ENCODE results near the gene EMID1.

The EMID1 gene

GRCh38 chr22:29260601-29261315 lies 55.1 kb downstream of the EMID1 start:
- no peak for DNase-seq

GRCh38 chr22:29263791-29264276 lies 58.1 kb downstream of the EMID1 start:
- DNase-seq: no peak

DNA sequence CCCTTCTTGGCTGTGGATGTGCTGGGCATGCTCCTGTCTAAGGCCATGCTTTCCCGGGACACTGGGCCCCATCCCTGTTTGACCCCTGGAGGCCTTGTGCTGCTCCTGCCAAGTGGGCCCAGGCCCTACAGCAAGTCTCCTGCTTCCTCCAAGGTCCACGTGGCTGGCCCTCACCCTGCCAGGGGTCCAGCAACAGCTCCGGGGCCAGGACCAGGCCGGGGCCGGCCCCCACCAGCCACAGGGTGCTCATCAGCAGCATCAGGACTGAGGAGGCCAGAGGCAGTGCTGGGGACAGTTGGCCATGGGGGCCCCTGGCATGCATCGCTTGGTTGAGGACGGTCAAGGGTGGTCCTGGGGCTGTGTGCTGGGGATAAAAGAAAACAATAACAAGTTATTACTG lies 59.6 kb downstream of the EMID1 start:
- no peak for DNase-seq

DNA sequence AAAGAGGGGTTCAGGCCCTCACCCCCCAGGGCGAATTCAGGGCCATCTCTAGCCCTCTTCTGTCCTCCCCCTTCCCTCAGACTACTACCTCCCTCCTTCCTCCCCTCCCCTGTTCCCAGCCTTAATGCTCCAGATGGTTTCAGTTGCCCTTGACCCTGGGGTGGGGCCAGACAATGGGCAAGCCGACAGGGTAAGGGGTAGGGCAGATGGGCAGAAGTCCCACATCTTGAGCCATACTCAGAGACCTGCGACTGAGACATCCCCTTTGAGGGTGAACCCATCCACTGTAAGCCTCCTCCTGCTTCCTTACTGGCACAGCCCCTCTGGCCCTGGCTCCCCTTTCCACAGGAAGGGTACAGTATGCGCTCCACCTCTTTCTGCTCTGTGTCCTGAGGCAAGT lies 60.2 kb downstream of the EMID1 start:
- DNase-seq: no peak

DNA sequence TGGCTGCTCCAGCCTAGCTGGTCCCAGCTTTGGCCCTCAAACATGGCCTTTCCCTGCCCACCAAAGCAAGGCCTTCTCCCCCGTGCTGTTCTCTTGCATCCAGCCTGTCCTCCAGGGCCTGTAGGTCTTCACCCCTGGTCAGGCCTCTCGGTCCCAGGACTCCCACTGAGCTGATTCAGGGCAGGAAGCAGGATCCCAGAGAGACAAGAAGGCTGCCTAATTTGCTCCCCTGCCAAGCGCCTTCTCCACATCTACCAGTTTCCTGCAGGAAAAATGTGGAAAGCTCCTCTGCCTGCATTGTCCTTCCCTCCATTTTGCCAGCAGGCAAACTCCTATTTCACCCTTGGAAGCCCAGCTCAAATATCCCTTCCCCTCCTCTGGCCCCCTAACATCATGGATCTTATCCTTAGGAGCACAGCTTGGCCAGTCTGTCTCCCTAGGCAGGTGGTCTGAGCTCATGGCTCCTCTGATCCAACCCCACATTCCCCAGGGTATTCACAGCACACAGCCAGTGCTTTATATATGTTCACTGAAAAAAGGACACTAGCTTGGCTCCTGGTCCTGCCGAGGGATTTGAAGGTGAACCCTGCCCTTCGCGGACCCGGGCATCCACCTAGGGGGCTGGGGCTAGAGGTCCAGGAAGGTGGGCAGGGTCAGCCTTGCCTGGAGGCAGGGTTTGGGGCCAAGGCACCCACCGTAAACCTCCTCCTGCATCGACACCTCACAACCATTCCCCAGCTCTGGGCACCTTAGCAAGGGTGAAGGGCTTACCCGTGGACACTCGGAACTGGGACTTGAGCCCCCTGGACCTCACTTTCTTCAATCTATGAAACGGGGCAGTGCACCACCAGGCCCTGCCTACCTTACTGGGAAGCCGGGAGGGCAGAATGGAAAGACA lies 61.1 kb downstream of the EMID1 start:
- peak; percentile 33 for DNase-seq

DNA sequence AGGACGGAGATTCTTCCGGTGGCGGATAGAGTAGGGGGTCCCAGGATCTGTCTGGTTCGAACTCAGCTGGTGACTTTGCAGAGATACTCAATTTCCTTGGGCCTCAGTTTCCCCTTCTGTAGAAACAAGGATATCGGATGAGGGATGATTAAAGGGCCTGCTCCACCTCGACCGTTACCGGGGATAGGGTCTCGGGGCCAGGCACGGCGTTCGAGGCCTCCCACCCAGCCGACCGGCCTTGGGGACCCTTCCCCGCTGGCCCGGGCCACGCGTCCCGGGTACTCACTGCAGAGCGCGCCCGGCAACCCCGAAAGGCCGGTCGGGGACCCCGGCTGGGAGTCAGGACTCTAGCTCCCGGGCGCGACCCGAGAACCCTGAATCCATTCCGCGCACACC lies 61.8 kb downstream of the EMID1 start:
- no peak for DNase-seq

DNA sequence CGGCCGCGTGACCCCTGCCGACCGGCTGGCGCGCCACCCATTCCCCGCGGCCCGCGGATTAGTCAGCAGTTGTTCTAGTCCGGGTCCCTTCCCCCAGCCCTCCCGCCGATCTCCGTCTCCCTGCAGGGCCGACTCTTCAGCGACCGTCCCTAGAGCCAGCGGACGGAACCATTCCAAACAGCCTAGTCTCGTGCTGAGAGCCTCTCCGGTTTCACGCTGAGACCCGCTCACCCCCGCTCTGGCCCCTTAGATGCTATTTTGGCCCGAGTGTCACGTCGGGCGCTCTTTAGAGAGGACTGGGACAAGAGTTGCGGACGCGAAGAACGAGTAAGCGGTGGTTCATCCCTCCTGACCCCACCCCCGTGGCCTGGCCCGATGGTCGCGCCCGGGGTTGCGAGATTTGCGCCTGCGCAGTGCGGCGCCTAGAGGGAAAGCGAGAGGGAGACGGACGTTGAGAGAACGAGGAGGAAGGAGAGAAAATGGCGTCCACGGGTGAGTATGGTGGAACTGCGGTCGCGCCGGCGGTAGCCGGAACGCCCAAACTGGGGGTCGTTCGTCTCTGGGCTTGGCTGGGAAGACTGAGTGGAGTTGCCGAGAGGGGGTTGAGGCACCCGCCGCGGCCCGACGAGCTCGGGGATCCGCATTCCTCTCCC lies 62.3 kb downstream of the EMID1 start, which contains the start of the genes EWSR1 and RHBDD3:
TSS of gene EWSR1 (plus strand) at position 411 of the 653 bp plus-strand sequence. CDS start at position 480, 69 bp downstream.
TSS of gene RHBDD3 (minus strand) at position 124 of the 653 bp plus-strand sequence. CDS start 2,355 bp downstream, outside the sequence.
- DNase-seq: peak; percentile 98

GRCh38 chr22:29268511-29269229 lies 63.0 kb downstream of the EMID1 start:
- peak; percentile 67 for DNase-seq

DNA sequence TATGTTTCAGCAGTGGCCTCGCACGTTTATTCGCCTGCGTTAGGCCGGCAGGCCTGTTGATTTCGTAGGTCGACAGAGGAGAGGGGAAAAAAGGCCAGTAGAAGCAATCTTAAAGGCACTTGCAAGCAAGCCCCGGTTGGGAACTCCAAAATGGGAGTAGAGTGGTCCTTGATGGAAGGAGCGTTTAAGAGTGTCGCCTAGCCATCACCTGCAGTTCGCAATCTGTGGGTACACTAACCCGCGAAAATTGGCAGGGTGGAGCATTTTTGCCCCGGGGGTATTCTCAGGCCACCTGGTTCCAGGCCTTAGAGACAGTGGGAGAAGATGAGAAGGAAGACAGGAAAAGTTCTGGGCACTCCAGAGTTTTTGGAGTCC lies 63.5 kb downstream of the EMID1 start:
- DNase-seq: no peak

GRCh38 chr22:29269731-29270474 lies 64.2 kb downstream of the EMID1 start:
- peak; percentile 49 for DNase-seq

GRCh38 chr22:29270475-29271271 lies 65.0 kb downstream of the EMID1 start:
- peak; percentile 94 for DNase-seq

DNA sequence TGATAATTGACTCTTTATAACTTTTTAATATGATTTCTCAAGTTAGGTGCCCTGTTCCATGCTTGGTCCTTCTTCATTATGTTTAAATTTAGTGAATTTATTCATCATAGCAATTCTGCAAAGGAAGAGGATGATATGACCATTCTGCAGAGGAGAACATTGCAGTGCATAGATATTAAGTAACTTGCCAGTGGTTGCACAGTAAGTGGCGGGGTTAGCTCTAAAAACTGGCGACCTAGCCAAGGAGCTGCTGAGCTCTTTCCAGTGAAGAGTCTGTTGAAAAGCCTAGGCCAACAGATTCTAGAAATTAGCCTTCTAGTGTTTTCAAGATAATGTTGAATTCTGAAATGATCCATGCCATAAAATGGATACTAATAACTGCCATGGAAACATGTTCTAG lies 66.9 kb downstream of the EMID1 start:
- no peak for DNase-seq

GRCh38 chr22:29275167-29275566 lies 69.5 kb downstream of the EMID1 start:
- no peak for DNase-seq

GRCh38 chr22:29275819-29276565 lies 70.3 kb downstream of the EMID1 start:
- DNase-seq: no peak

DNA sequence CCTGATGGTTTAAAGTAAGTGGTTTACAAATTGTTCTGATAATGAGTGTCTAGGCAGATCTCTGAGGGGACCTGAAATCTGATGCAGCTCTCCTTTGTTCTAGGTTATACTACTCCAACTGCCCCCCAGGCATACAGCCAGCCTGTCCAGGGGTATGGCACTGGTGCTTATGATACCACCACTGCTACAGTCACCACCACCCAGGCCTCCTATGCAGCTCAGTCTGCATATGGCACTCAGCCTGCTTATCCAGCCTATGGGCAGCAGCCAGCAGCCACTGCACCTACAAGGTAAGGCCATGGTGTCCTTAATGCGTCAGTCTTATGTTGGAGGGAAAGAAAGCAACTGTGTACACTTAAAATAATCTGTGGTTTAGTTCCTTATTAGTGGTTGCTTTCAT lies 72.2 kb downstream of the EMID1 start:
- DNase-seq: no peak

DNA sequence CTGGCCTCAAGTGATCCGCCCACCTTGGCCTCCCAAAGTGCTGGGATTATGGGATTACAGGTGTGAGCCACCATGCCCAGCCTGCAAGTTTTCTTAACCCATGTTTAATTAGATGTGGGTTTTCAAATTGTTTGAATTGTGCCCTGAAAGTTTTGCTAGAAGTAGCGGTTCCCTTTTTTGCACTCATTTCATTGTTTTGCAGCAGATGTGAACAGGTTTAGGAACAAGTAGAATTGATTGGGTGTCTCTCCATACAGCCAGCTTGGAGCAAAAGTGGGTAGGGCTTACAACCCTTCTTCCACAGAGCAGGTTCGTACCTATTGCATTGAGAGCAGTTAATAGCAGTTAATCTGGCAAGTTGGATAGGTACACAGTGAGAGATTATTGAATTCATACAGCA lies 78.5 kb downstream of the EMID1 start:
- DNase-seq: no peak

DNA sequence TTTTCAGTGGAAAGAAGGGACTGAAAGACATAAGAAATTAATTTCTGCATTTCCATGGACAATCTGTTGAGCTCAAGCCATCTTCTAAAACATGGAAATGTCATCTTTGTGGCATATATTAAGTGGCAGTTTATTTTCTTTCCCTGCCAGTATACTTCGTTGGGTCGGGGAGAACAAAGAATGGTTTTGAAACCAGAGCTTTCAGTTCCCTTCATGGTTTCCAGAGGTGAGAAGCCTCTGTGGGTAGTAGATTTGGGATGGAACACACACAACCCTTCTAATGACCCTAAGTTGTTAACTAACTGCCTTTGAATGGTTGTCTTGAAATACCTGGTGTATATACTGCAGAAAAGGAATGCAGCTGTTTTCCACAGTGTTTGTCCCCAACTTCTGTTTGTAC lies 83.1 kb downstream of the EMID1 start:
- DNase-seq: no peak

GRCh38 chr22:29290061-29290460 lies 84.4 kb downstream of the EMID1 start:
- DNase-seq: no peak

- DNase-seq: peak; percentile 36
These were observed 85.5 kb downstream of the EMID1 start for GRCh38 chr22:29291215-29291614.

GRCh38 chr22:29292379-29292778 lies 86.7 kb downstream of the EMID1 start:
- DNase-seq: no peak
